ENCODE measurements around the gene TSPYL2. TPM values are rescaled to one million over a fixed set of nuclear protein-coding genes. Genes with fewer than 3 reads are reported as not detected.
A peak's percentile ranks its signal among the peaks of the same experiment; 100 is the strongest.

The TSPYL2 gene
- total RNA-seq, 1 donor from 2014 or later = 26.2 TPM

GRCh38 chrX:53073115-53073586, 9.0 kb upstream of the TSPYL2 start:
- H3K27ac Mint-ChIP-seq (ENCODE audit: unreplicated experiment) = peak overlapping the region; percentile 13
- no peak overlapping the region for H3K4me3 Mint-ChIP-seq (ENCODE audit: unreplicated experiment)
- H3K36me3 Mint-ChIP-seq (ENCODE audit: unreplicated experiment) = peaks cover 4% of the 10 kb centered on the region
- no peak for TF ChIP-seq CTCF (IDR thresholded peaks at IDR 0.05)
- H3K27me3 Mint-ChIP-seq (ENCODE audit: unreplicated experiment) = no peaks in the 10 kb centered on the region
- H3K9me3 Mint-ChIP-seq (ENCODE audit: unreplicated experiment) = no peaks in the 10 kb centered on the region
- H3K4me1 Mint-ChIP-seq (ENCODE audit: unreplicated experiment) = peaks cover 7% of the 10 kb centered on the region
- no peak for DNase-seq (ENCODE audit: extremely low spot score, unreplicated experiment)

GRCh38 chrX:53075011-53075410, 7.2 kb upstream of the TSPYL2 start:
- Mint-ChIP-seq H3K9me3 (ENCODE audit: unreplicated experiment) (no peaks in the 10 kb centered on the region), H3K27ac (ENCODE audit: unreplicated experiment) (no peak overlapping the region), H3K4me1 (ENCODE audit: unreplicated experiment) (peaks cover 7% of the 10 kb centered on the region), H3K36me3 (ENCODE audit: unreplicated experiment) (peaks cover 4% of the 10 kb centered on the region), H3K27me3 (ENCODE audit: unreplicated experiment) (no peaks in the 10 kb centered on the region), H3K4me3 (ENCODE audit: unreplicated experiment) (no peak overlapping the region)
- no peak for TF ChIP-seq CTCF (IDR thresholded peaks at IDR 0.05)
- DNase-seq (ENCODE audit: extremely low spot score, unreplicated experiment) = no peak

- H3K4me3 Mint-ChIP-seq (ENCODE audit: unreplicated experiment) = no peak overlapping the region
- no peak for TF ChIP-seq CTCF (IDR thresholded peaks at IDR 0.05)
- H3K9me3 Mint-ChIP-seq (ENCODE audit: unreplicated experiment) = no peaks in the 10 kb centered on the region
- H3K4me1 Mint-ChIP-seq (ENCODE audit: unreplicated experiment) = peaks cover 10% of the 10 kb centered on the region
- no peak for DNase-seq (ENCODE audit: extremely low spot score, unreplicated experiment)
- no peaks in the 10 kb centered on the region for H3K27me3 Mint-ChIP-seq (ENCODE audit: unreplicated experiment)
- peaks cover 4% of the 10 kb centered on the region for H3K36me3 Mint-ChIP-seq (ENCODE audit: unreplicated experiment)
- no peak overlapping the region for H3K27ac Mint-ChIP-seq (ENCODE audit: unreplicated experiment)
Measured at GRCh38 chrX:53076671-53077070, 5.5 kb upstream of the TSPYL2 start.

- no peak for DNase-seq (ENCODE audit: extremely low spot score, unreplicated experiment)
- peaks cover 5% of the 10 kb centered on the region for H3K4me1 Mint-ChIP-seq (ENCODE audit: unreplicated experiment)
- TF ChIP-seq CTCF (IDR thresholded peaks at IDR 0.05) = no peak
Measured at GRCh38 chrX:53077207-53078197, 4.7 kb upstream of the TSPYL2 start.

GRCh38 chrX:53078943-53079342, 3.2 kb upstream of the TSPYL2 start:
- H3K9me3 Mint-ChIP-seq (ENCODE audit: unreplicated experiment) = no peaks in the 10 kb centered on the region
- peaks cover 4% of the 10 kb centered on the region for H3K36me3 Mint-ChIP-seq (ENCODE audit: unreplicated experiment)
- no peak overlapping the region for H3K4me3 Mint-ChIP-seq (ENCODE audit: unreplicated experiment)
- H3K27ac Mint-ChIP-seq (ENCODE audit: unreplicated experiment) = peak overlapping the region; percentile 38
- TF ChIP-seq CTCF (IDR thresholded peaks at IDR 0.05) = no peak
- H3K27me3 Mint-ChIP-seq (ENCODE audit: unreplicated experiment) = no peaks in the 10 kb centered on the region
- peaks cover 17% of the 10 kb centered on the region for H3K4me1 Mint-ChIP-seq (ENCODE audit: unreplicated experiment)
- DNase-seq (ENCODE audit: extremely low spot score, unreplicated experiment) = no peak

More at GRCh38 chrX:53077207-53078197, 4.7 kb upstream of the TSPYL2 start:
- no peaks in the 10 kb centered on the region for H3K27me3 Mint-ChIP-seq (ENCODE audit: unreplicated experiment)
- H3K4me3 Mint-ChIP-seq (ENCODE audit: unreplicated experiment) = no peak overlapping the region
- no peaks in the 10 kb centered on the region for H3K9me3 Mint-ChIP-seq (ENCODE audit: unreplicated experiment)
- H3K27ac Mint-ChIP-seq (ENCODE audit: unreplicated experiment) = no peak overlapping the region
- peaks cover 4% of the 10 kb centered on the region for H3K36me3 Mint-ChIP-seq (ENCODE audit: unreplicated experiment)
